Measurements from ENCODE around the gene ELL. TPM values are rescaled to one million over a fixed set of nuclear protein-coding genes. Genes with fewer than 3 reads are reported as not detected.

The ELL gene
- total and polyA plus RNA-seq, 9 of the 15 experiments (the other 6 are each of a cell fraction or from before 2014, with no cell fraction given), result 0.24 to 22.5 (median 4.1) TPM

DNA sequence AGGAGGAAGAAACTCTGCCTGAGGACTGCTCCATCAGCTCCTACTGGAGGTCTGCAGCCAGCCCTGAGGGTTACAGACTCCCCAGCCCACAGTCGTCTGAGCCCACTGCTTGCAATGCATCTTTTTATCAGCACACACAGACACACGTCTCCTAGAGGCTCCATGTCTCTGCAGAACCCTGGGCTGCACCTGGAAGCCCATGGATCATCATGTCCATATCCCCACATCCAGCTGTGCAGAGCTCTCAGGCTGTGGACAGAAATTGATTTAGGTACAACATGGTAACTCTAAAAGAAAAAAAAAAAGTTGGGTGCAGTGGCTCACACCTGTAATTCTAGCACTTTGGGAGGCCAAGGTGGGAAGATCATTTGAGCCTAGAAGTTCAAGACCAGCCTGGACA lies 51.1 kb downstream of the ELL start:
- Histone ChIP-seq H3K27ac (ENCODE audit: extremely low read depth, low read depth, low read length) (no peak overlapping the region), H3K79me2 (ENCODE audit: control insufficient read depth, insufficient read depth, low read length) (peaks cover 52% of the 10 kb centered on the region), H2AFZ (ENCODE audit: low read depth, low read length) (no peak overlapping the region), H4K20me1 (replicated peaks; ENCODE audit: control insufficient read depth, insufficient read depth, low read length) (peaks cover 45% of the 10 kb centered on the region), H3K4me2 (ENCODE audit: insufficient read depth, low read length) (no peak overlapping the region), H3K4me1 (replicated peaks in 1 of 2; ENCODE audit: control insufficient read depth in 2 of 2, insufficient read depth in 2 of 2, low read length in 2 of 2) (peaks cover 6 to 48% of the 10 kb centered on the region in 2 experiments; a peak in 4 of 5 replicates), H3K36me3 (ENCODE audit: control insufficient read depth, insufficient read depth, low read length) (peaks cover 30% of the 10 kb centered on the region; the same call in 2 of the 3 replicates), H3K9me3 (replicated peaks; ENCODE audit: control insufficient read depth, insufficient read depth, low read depth, low read length) (no peaks in the 10 kb centered on the region), H3K4me3 (no peak overlapping the region), H3K9me1 (ENCODE audit: control insufficient read depth, insufficient read depth, low read length) (peaks cover 21% of the 10 kb centered on the region), H3K9ac (ENCODE audit: insufficient read depth in 1 of 2, low read depth in 2 of 2, low read length in 2 of 2) (peak overlapping the region in 1 of 2 experiments; percentile 5; a peak in 1 of 4 replicates), H3K27me3 (ENCODE audit: control insufficient read depth in 2 of 2, insufficient read depth in 2 of 2, low read length in 2 of 2) (no peaks in the 10 kb centered on the region)
- POLR2A ChIA-PET, result interaction anchor here (1.7 kb wide), 1 partner anchor 9 kb away, joined by 8 read pairs; no protein-coding TSS in a partner anchor
- DNase-seq (ENCODE audit: extremely low read depth in 1 of 4, low spot score in 3 of 4), result peak in 2 of 4 experiments; percentile 32 to 38
- BruUV-seq (replicated peaks), result no TSS peak
- 3% methylated on average over 2 of the region's 2 CpGs for WGBS (ENCODE audit: insufficient coverage, low coverage, missing lambda C conversion rate)
- intact Hi-C loops (cut with micrococcal nuclease) (loop anchor here (1.0 kb wide), 1 partner anchor 101 kb away; the partner anchor contains the start of gene UBA52), in situ Hi-C loops (cut with MboI) (no loop called here)
- 0 out of 3 replicates have a peak, but pooled peaks have one; percentile 5 for ATAC-seq
- TF ChIP-seq TAL1 (IDR thresholded peaks at IDR 0.05), result peak; percentile 51; the same call in 1 of the 2 replicates
- TF ChIP-seq ZNF239 (CRISPR knock-in tag; IDR thresholded peaks at IDR 0.05), result no peak
- TF ChIP-seq CBFA2T2 (conservative IDR thresholded peaks at IDR 0.05), result peak; percentile 62
- peak; percentile 69 for TF ChIP-seq CBFA2T3 (IDR thresholded peaks at IDR 0.05)
- FAIRE-seq, result peak; percentile 54
- CTCF ChIA-PET (ENCODE audit: low intra/inter-chr PET ratio), result no interaction called here
